NCI-H82 (cell line): ENCODE data around the gene DOCK3.

Experiments used
- DNase-seq: peaks from one replicate; lab custom pipeline; 2025; lab: John Stamatoyannopoulos, UW

Gene DOCK3

GRCh38 chr3:50982540-50983325 is 308.0 kb downstream of the DOCK3 start:
- no peak for DNase-seq

GRCh38 chr3:50983887-50984286 is 309.2 kb downstream of the DOCK3 start:
- no peak for DNase-seq

- no peak for DNase-seq
Measured at GRCh38 chr3:50985893-50986292, 311.2 kb downstream of the DOCK3 start.

- no peak for DNase-seq
Measured at GRCh38 chr3:50986726-50987125, 312.0 kb downstream of the DOCK3 start.

- DNase-seq, result no peak
Measured at GRCh38 chr3:50994537-50994936, 319.8 kb downstream of the DOCK3 start.

- DNase-seq, result no peak
Measured at GRCh38 chr3:50995085-50995824, 320.5 kb downstream of the DOCK3 start.

- no peak for DNase-seq
Measured at GRCh38 chr3:51002495-51002894, 327.8 kb downstream of the DOCK3 start.

- no peak for DNase-seq
Measured at GRCh38 chr3:51004235-51004634, 329.5 kb downstream of the DOCK3 start.

GRCh38 chr3:51024121-51024520 is 349.4 kb downstream of the DOCK3 start:
- DNase-seq, result no peak

- peak; percentile 74 for DNase-seq
Measured at GRCh38 chr3:51024765-51025632, 350.3 kb downstream of the DOCK3 start.

GRCh38 chr3:51031666-51032065 is 356.9 kb downstream of the DOCK3 start:
- DNase-seq, result no peak

- DNase-seq, result no peak
Measured at GRCh38 chr3:51035630-51036029, 360.9 kb downstream of the DOCK3 start.

- DNase-seq, result no peak
Measured at GRCh38 chr3:51044982-51045381, 370.3 kb downstream of the DOCK3 start.

GRCh38 chr3:51052562-51052961 is 377.8 kb downstream of the DOCK3 start:
- no peak for DNase-seq

- DNase-seq, result no peak
Measured at GRCh38 chr3:51057121-51057520, 382.4 kb downstream of the DOCK3 start.

- DNase-seq, result peak; percentile 91
Measured at GRCh38 chr3:51063053-51063452, 388.3 kb downstream of the DOCK3 start.

- no peak for DNase-seq
Measured at GRCh38 chr3:51075221-51075775, 400.6 kb downstream of the DOCK3 start.

GRCh38 chr3:51082363-51082762 is 407.6 kb downstream of the DOCK3 start:
- no peak for DNase-seq

- DNase-seq, result no peak
Measured at GRCh38 chr3:51083490-51083889, 408.8 kb downstream of the DOCK3 start.

- peak; percentile 79 for DNase-seq
Measured at GRCh38 chr3:51092141-51092540, 417.4 kb downstream of the DOCK3 start.

GRCh38 chr3:51094838-51095237 is 420.1 kb downstream of the DOCK3 start:
- peak; percentile 73 for DNase-seq
